ENCODE measurements around the gene C20orf202. TPM values are rescaled to one million over a fixed set of nuclear protein-coding genes. Genes with fewer than 3 reads are reported as not detected.

Gene C20orf202
- total and polyA plus RNA-seq, 2 experiments from 2014 or later = not detected

GRCh38 chr20:1166948-1167720 lies 36.1 kb upstream of the C20orf202 start (continued):
- TF ChIP-seq JUNB (IDR thresholded peaks at IDR 0.05; ENCODE audit: unreplicated experiment) = no peak

- no peak overlapping the region for H2AFZ ChIP-seq
- no peaks in the 10 kb centered on the region for H3K4me1 ChIP-seq (ENCODE audit: insufficient read depth)
- no peaks in the 10 kb centered on the region for H3K79me2 ChIP-seq (replicated peaks; ENCODE audit: insufficient read depth)
- DNase-seq (ENCODE audit: low spot score) = no peak
- H3K36me3 ChIP-seq (ENCODE audit: insufficient read depth) = peaks cover 14% of the 10 kb centered on the region
- no peaks in the 10 kb centered on the region for H3K9me3 Mint-ChIP-seq
- no peaks in the 10 kb centered on the region for H3F3A ChIP-seq (replicated peaks; ENCODE audit: low read depth)
- H3K9me2 ChIP-seq (ENCODE audit: insufficient read depth) = no peaks in the 10 kb centered on the region
- no peaks in the 10 kb centered on the region for H3K4me1 Mint-ChIP-seq
- no peaks in the 10 kb centered on the region for H3K27me3 Mint-ChIP-seq (ENCODE audit: insufficient read depth, low read depth, poor library complexity)
- H3K27me3 ChIP-seq (ENCODE audit: insufficient read depth) = no peaks in the 10 kb centered on the region
- peaks cover 48% of the 10 kb centered on the region for H3K36me3 Mint-ChIP-seq (ENCODE audit: low read depth)
- no peak overlapping the region for H3K27ac ChIP-seq (ENCODE audit: low read depth)
- no peak overlapping the region for H3K27ac Mint-ChIP-seq
- H4K20me1 ChIP-seq (replicated peaks; ENCODE audit: insufficient read depth) = peaks cover 8% of the 10 kb centered on the region
- no peak for ATAC-seq
- H3K4me3 Mint-ChIP-seq = no peak overlapping the region
- no peak overlapping the region for H3K4me3 ChIP-seq
- no peak overlapping the region for H3K4me2 ChIP-seq
- no peak for TF ChIP-seq EZH2 (IDR thresholded peaks at IDR 0.05; ENCODE audit: low read depth, unreplicated experiment)
- no peak for TF ChIP-seq ZNF462 (CRISPR knock-in tag; IDR thresholded peaks at IDR 0.05)
- no peak for TF ChIP-seq EZH2phosphoT487 (IDR thresholded peaks at IDR 0.05; ENCODE audit: unreplicated experiment)
- no peak for TF ChIP-seq CREB1 (CRISPR knock-in tag; IDR thresholded peaks at IDR 0.05; ENCODE audit: low read depth)
- TF ChIP-seq STAT1 (IDR thresholded peaks at IDR 0.05; ENCODE audit: unreplicated experiment) = no peak
- no peak for TF ChIP-seq ZNF114 (CRISPR knock-in tag; IDR thresholded peaks at IDR 0.05)
- TF ChIP-seq CTCF (conservative IDR thresholded peaks at IDR 0.05; ENCODE audit: low read depth in 2 of 2) = no peak
- TF ChIP-seq JUNB (IDR thresholded peaks at IDR 0.05; ENCODE audit: unreplicated experiment) = no peak
- TF ChIP-seq ZNF331 (CRISPR knock-in tag; IDR thresholded peaks at IDR 0.05; ENCODE audit: low read depth) = no peak
- TF ChIP-seq POLR2AphosphoS5 (IDR thresholded peaks at IDR 0.05; ENCODE audit: low read depth) = no peak
- no peak for TF ChIP-seq ETS1 (IDR thresholded peaks at IDR 0.05)
- TF ChIP-seq NANOG (IDR thresholded peaks at IDR 0.05; ENCODE audit: borderline replicate concordance) = no peak
Observed at GRCh38 chr20:1169224-1169623, 34.0 kb upstream of the C20orf202 start.
